Ishikawa (cell line): ENCODE results near the gene NPLOC4.

ENCODE experiments used
- CREB1 ChIP-seq: IDR thresholded peaks from 2 replicates; pipeline ENCODE4 v1.6.1; 2012; ENCODE audit warnings: low read depth
- EGR1 ChIP-seq: IDR thresholded peaks from 2 replicates; pipeline ENCODE4 v1.6.1; 2012
- EP300 ChIP-seq: IDR thresholded peaks from 2 replicates; pipeline ENCODE4 v1.6.1; 2012; ENCODE audit warnings: borderline replicate concordance
- FOXM1 ChIP-seq: IDR thresholded peaks from 2 replicates; pipeline ENCODE4 v1.6.1; 2012; ENCODE audit warnings: low read depth, borderline replicate concordance
- NFIC ChIP-seq: IDR thresholded peaks from 2 replicates; pipeline ENCODE4 v1.6.1; 2012
- RAD21 ChIP-seq: IDR thresholded peaks from 2 replicates; pipeline ENCODE4 v1.6.1; 2012; ENCODE audit warnings: low read depth
- REST ChIP-seq: IDR thresholded peaks from 2 replicates; pipeline ENCODE4 v1.6.1; 2012; ENCODE audit warnings: low read depth, mild to moderate bottlenecking
- TAF1 ChIP-seq: IDR thresholded peaks from 2 replicates; pipeline ENCODE4 v1.6.1; 2012; ENCODE audit warnings: low read depth, mild to moderate bottlenecking
- ZBTB7A ChIP-seq: IDR thresholded peaks from 2 replicates; pipeline ENCODE4 v1.6.1; 2012; ENCODE audit warnings: low read depth

- TF ChIP-seq TAF1 (no peak), REST (no peak), EP300 (no peak), FOXM1 (no peak), CREB1 (no peak), NFIC (no peak), ZBTB7A (no peak), RAD21 (no peak), EGR1 (no peak)
These were observed 28.8 kb downstream of the NPLOC4 start for GRCh38 chr17:81608082-81608481.
